Kidney epithelial cell (primary cell): ENCODE results near the gene RBBP4. TPM values are rescaled to one million over a fixed set of nuclear protein-coding genes. Genes with fewer than 3 reads are reported as not detected.
"Not testable (repeated sequence)": the region's sequence is repeated elsewhere in the genome, so short reads cannot be mapped to it uniquely, and the experiment has no call there.

Experiments
- DNase-seq: peaks from one replicate; pipeline ENCODE4 v3.0.0-alpha.2; 2010; ENCODE audit warnings: low read depth
- H3K27me3 ChIP-seq: 2 replicates; pipeline ENCODE4 v1.6.0; 2011; ENCODE audit warnings: low read length; ENCODE audit not compliant: control insufficient read depth, insufficient read depth
- H3K36me3 ChIP-seq: 2 replicates; pipeline ENCODE4 v1.5.1; 2011; ENCODE audit warnings: low read length; ENCODE audit not compliant: control insufficient read depth, insufficient read depth
- H3K4me3 ChIP-seq: 2 replicates; pipeline ENCODE4 v1.5.1; 2011; ENCODE audit warnings: low read depth, mild to moderate bottlenecking, control low read depth, low read length
- CTCF ChIP-seq: IDR thresholded peaks from 2 replicates; pipeline ENCODE4 v1.5.1; 2011; ENCODE audit warnings: mild to moderate bottlenecking, moderate library complexity, low read length, control low read depth, inconsistent platforms; ENCODE audit not compliant: insufficient read depth, poor library complexity, severe bottlenecking
- total RNA-seq: library from RNA; depleted of rRNA; stranded (reverse); fragments of >200 nt; gene quantifications from 2 replicates; pipeline ENCODE4 v1.2.3, GENCODE V29; 2015

Gene RBBP4
- total RNA-seq, 1 donor from 2014 or later = 216 TPM

GRCh38 chr1:32709476-32709875, 58.5 kb downstream of the RBBP4 start:
- H3K27me3 ChIP-seq = no peaks in the 10 kb centered on the region
- no peak for DNase-seq
- TF ChIP-seq CTCF = no peak
- no peaks in the 10 kb centered on the region for H3K36me3 ChIP-seq
- no peak overlapping the region for H3K4me3 ChIP-seq

- H3K27me3 ChIP-seq, H3K36me3 ChIP-seq, DNase-seq, H3K4me3 ChIP-seq: not testable (repeated sequence)
Observed at GRCh38 chr1:32711221-32711620, 60.2 kb downstream of the RBBP4 start.

DNA sequence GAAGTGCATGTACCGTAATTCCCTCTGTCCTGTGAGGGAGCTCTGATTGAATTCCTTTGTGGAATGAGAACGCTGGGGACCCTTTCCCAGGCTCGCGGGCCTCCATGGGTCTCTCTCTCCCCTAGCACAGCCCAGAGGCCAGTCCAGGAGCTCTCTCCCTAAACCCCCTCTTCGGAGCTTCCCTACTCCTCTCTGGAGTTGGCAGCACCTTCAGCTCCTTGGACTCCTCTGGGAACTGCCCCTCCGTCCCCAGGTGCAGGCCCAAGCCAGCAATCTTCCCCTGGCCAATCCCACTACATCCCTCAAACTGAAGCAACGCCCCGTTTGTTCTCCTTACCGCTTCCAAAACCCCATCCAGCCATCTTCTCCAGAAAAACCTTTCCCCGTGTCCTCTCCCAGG, 62.1 kb downstream of the RBBP4 start:
- no peak for DNase-seq
- H3K27me3 ChIP-seq = no peaks in the 10 kb centered on the region
- TF ChIP-seq CTCF = no peak

DNA sequence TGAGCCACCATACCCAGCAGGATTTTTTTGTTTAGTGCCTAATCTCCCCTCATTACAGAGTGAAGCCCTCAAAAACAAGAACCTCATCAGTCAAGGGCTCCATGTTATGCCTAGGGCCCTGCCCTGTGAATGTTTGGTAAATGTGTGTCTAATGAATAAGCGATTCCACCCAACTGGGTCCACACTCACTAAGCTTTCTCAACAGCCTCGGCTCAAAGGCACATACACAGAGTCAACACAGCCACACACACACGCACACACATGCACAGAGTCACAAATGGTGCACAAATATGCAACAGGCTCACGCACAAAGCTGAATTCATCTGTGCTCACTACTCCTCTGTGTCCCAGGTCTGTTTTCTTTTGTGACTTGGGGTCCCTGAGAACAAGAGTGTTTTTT, 63.3 kb downstream of the RBBP4 start:
- TF ChIP-seq CTCF = no peak
- no peak overlapping the region for H3K4me3 ChIP-seq
- no peak for DNase-seq

More for the DNA sequence above, 62.1 kb downstream of the RBBP4 start:
- no peaks in the 10 kb centered on the region for H3K36me3 ChIP-seq
- no peak overlapping the region for H3K4me3 ChIP-seq

GRCh38 chr1:32715901-32716311, 64.9 kb downstream of the RBBP4 start:
- Histone ChIP-seq H3K27me3 (no peaks in the 10 kb centered on the region), H3K36me3 (no peaks in the 10 kb centered on the region), H3K4me3 (no peak overlapping the region)
- no peak for DNase-seq
- no peak for TF ChIP-seq CTCF

More for the DNA sequence above, 63.3 kb downstream of the RBBP4 start:
- H3K36me3 ChIP-seq = no peaks in the 10 kb centered on the region
- H3K27me3 ChIP-seq = no peaks in the 10 kb centered on the region

DNA sequence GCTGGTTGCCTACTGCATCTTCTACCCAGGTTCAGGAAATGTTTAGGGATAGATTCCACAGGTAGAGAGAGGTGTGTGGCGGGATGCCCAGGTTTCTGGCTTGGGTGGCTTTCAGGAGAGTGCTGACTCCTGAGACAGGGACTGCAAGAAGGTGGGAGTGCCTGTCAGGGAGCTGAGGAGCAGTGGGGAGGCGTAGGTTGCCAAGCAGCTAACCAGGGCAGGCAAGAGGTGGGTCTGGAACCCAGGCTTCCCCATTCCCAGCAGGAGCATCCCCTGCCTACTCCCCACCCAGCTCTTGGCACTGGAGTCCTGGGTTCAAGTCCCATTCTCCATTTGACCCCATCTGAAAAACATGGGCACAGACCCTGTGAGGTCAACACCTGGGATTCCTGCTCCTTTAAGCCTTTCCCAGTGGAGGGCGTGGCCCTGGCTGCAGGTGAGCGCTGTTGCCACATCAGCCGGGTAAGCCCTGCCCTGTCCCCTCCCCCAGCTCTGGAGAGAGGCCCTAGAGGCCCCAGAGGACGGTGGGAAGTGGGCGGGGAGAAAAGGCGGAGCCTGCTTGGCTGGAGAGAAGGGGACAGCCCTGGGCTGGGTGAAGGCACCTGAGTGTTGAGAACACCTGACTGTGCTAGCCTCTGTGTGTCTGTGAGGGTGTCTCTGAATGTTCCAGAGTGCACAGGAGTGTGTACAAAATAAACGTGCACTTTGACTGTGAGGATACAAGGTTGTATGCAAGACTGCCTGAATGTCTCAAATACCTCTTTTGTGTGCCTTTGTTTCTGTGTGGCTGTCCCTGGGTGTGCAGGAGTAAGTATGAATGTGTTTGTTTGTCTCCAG, 65.5 kb downstream of the RBBP4 start:
- Histone ChIP-seq H3K4me3 (no peak overlapping the region), H3K36me3 (no peaks in the 10 kb centered on the region), H3K27me3 (no peaks in the 10 kb centered on the region)
- TF ChIP-seq CTCF = no peak
- DNase-seq = no peak
